ENCODE data around the gene PSMD5. TPM values are rescaled to one million over a fixed set of nuclear protein-coding genes. Genes with fewer than 3 reads are reported as not detected.

The PSMD5 gene
- total and polyA plus RNA-seq, 2 of the 4 experiments (the other 2 are of a cell fraction) = 25.6 to 26.1 TPM

GRCh38 chr9:120768247-120768646 is 74.5 kb downstream of the PSMD5 start:
- H3K4me1 ChIP-seq (ENCODE audit: control insufficient read depth, insufficient read depth, low read length) = no peaks in the 10 kb centered on the region
- H3K4me2 ChIP-seq (ENCODE audit: low read depth, low read length) = no peak overlapping the region
- BruUV-seq (replicated peaks) = no TSS peak
- H2BK120ac ChIP-seq (ENCODE audit: low read depth, low read length) = no peak overlapping the region
- CTCF ChIA-PET = interaction anchor here (1.7 kb wide), 1 partner anchor 11 kb away, joined by 7 read pairs; no protein-coding TSS in a partner anchor
- no peak overlapping the region for H2BK5ac ChIP-seq (ENCODE audit: low read depth, low read length, poor library complexity, severe bottlenecking)
- no peak overlapping the region for H4K8ac ChIP-seq (ENCODE audit: low read depth in 2 of 2, low read length in 2 of 2)
- no peak overlapping the region for H4K91ac ChIP-seq (ENCODE audit: insufficient read depth, low read depth, low read length)
- DNase-seq (no peak), ATAC-seq (ENCODE audit: low read depth) (no peak)
- H3K27me3 ChIP-seq (ENCODE audit: control insufficient read depth, insufficient read depth, low read length) = no peaks in the 10 kb centered on the region
- intact Hi-C loops (cut with micrococcal nuclease) (no loop called here), in situ Hi-C loops (cut with MboI; ENCODE audit: low sequenced_read_pairs) (loop anchor here (25.0 kb wide), 1 partner anchor 619 kb away; no protein-coding TSS in a partner anchor), dilution Hi-C loops (cut with HindIII; ENCODE audit: low sequenced_read_pairs, unreplicated experiment) (no loop called here)
- H3K14ac ChIP-seq (replicated peaks; ENCODE audit: low read depth, low read length) = no peak overlapping the region
- no peak overlapping the region for H2BK15ac ChIP-seq (ENCODE audit: low read depth, low read length)
- no peak overlapping the region for H3K9ac ChIP-seq (ENCODE audit: low read depth, low read length)
- no peak overlapping the region for H3K4ac ChIP-seq (ENCODE audit: low read depth, low read length)
- H3K18ac ChIP-seq (ENCODE audit: low read depth, low read length) = no peak overlapping the region
- H2BK20ac ChIP-seq (ENCODE audit: low read depth, low read length) = no peak overlapping the region
- no peaks in the 10 kb centered on the region for H4K20me1 ChIP-seq (ENCODE audit: insufficient read depth, low read length)
- no peak overlapping the region for H3K56ac ChIP-seq (ENCODE audit: extremely low read depth, insufficient read depth, low read length)
- H4K5ac ChIP-seq (ENCODE audit: low read depth, low read length) = no peak overlapping the region
- no peak overlapping the region for H3K27ac ChIP-seq (ENCODE audit: insufficient read depth, low read length)
- TF ChIP-seq CHD1 (IDR thresholded peaks at IDR 0.05; ENCODE audit: low read depth, low read length) = no peak
- no peak for TF ChIP-seq CTCF (conservative IDR thresholded peaks at IDR 0.05; ENCODE audit: low read depth, low read length)
- no peak for TF ChIP-seq MAFK (IDR thresholded peaks at IDR 0.05; ENCODE audit: low read depth, low read length)
- TF ChIP-seq ELK1 (IDR thresholded peaks at IDR 0.05; ENCODE audit: borderline replicate concordance, low read depth, low read length) = no peak
- TF ChIP-seq RCOR1 (IDR thresholded peaks at IDR 0.05; ENCODE audit: insufficient replicate concordance, low read length) = no peak
- no peak for TF ChIP-seq CEBPB (IDR thresholded peaks at IDR 0.05; ENCODE audit: low read depth, low read length)
- TF ChIP-seq RAD21 (IDR thresholded peaks at IDR 0.05; ENCODE audit: low read length) = no peak
- no peak overlapping the region for H2AK9ac ChIP-seq (replicated peaks; ENCODE audit: low read depth, low read length, poor library complexity)
- H3K23ac ChIP-seq (ENCODE audit: low read depth, low read length) = no peak overlapping the region; the same call in 1 of the 2 replicates
- H3K36me3 ChIP-seq (ENCODE audit: control insufficient read depth, insufficient read depth, low read length) = peaks cover 22% of the 10 kb centered on the region
- no peak overlapping the region for H3K4me3 ChIP-seq (ENCODE audit: insufficient read depth, low read depth, low read length)
- H2AFZ ChIP-seq (replicated peaks; ENCODE audit: low read length, poor library complexity) = no peak overlapping the region
- H2AK5ac ChIP-seq (ENCODE audit: low read depth, low read length) = no peak overlapping the region
- peaks cover 12 to 15% of the 10 kb centered on the region in 2 experiments for H3K79me1 ChIP-seq (ENCODE audit: low read depth in 1 of 2, low read length in 2 of 2)
- no peaks in the 10 kb centered on the region for H3K9me3 ChIP-seq (ENCODE audit: control insufficient read depth, insufficient read depth, low read length)
- no peaks in the 10 kb centered on the region for H3K9me1 ChIP-seq (ENCODE audit: insufficient read depth, low read length)
- no CpG with 5 or more reads among the region's 4 CpGs for WGBS, 2 experiments (ENCODE audit: extremely low coverage in 2 of 2, insufficient read length in 1 of 2)
- POLR2A ChIA-PET (ENCODE audit: unreplicated experiment) = no interaction called here

All from IMR-90 (cell line).